ENCODE data around the gene GDPD5. TPM values are rescaled to one million over a fixed set of nuclear protein-coding genes. Genes with fewer than 3 reads are reported as not detected.

Gene GDPD5
- total and polyA plus RNA-seq, 2 donors (not counting 1 experiment from before 2014, with no cell fraction given), result 2.5 to 3.1 TPM

DNA sequence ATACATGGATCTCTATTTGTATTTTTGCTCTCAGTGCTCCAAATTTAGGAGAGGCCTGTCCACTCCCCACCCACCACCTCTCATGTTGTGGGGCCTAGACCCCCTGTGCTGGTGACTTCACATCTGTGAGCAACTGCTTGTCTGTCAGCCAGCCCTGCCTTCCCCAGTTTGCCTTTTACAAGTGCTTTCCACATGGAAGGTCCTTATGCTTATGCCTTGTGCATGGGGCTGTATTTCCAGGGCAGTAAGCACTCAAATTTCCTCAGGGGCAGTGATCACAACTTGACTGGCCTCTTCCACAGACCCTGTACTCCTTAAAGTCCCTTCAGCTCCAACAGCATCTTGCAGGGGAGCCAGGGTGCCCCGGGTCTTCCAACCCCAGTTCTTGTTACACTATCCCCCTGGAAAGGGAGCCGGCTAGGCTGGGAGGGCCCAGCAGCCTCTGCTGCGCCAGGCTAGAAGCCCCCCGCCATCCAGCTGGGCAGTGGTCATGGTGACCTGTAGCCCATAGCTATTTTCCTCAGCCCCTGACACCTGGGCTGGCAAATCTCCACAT is 29.9 kb downstream of the GDPD5 start:
- no peak for DNase-seq (ENCODE audit: low read depth in 2 of 2)
- Histone ChIP-seq H3K27me3 (ENCODE audit: control insufficient read depth, insufficient read depth, low read length) (no peaks in the 10 kb centered on the region), H3K27ac (ENCODE audit: insufficient read depth, low read length) (no peak overlapping the region), H3K9me3 (ENCODE audit: control insufficient read depth, insufficient read depth, low read depth, low read length) (no peaks in the 10 kb centered on the region), H3K79me2 (ENCODE audit: control insufficient read depth, insufficient read depth, low read length) (no peaks in the 10 kb centered on the region), H2AFZ (ENCODE audit: low read length) (no peak overlapping the region), H3K36me3 (ENCODE audit: control insufficient read depth, insufficient read depth, low read length) (no peaks in the 10 kb centered on the region), H4K20me1 (ENCODE audit: control insufficient read depth, extremely low read depth, insufficient read depth, low read length) (no peaks in the 10 kb centered on the region), H3K4me2 (ENCODE audit: extremely low read depth, insufficient read depth, low read length) (no peak overlapping the region), H3K4me1 (ENCODE audit: control insufficient read depth, extremely low read depth, insufficient read depth, low read length) (peaks cover 16% of the 10 kb centered on the region), H3K4me3 (replicated peaks in 1 of 4; ENCODE audit: control extremely low read depth in 1 of 4, insufficient read depth in 1 of 4, low read depth in 3 of 4, low read length in 4 of 4) (no peak overlapping the region), H3K9ac (ENCODE audit: insufficient read depth, low read length) (no peak overlapping the region)
- TF ChIP-seq EZH2 (IDR thresholded peaks at IDR 0.05; ENCODE audit: low read length, missing control alignments) (no peak), CTCF (conservative IDR thresholded peaks at IDR 0.05 in 1 of 2, IDR thresholded peaks at IDR 0.05 in 1 of 2; ENCODE audit: low read depth in 1 of 2, low read length in 2 of 2) (no peak)

- H3K9ac ChIP-seq (ENCODE audit: insufficient read depth, low read length), result no peak overlapping the region
- H3K4me3 ChIP-seq (replicated peaks in 1 of 4; ENCODE audit: control extremely low read depth in 1 of 4, insufficient read depth in 1 of 4, low read depth in 3 of 4, low read length in 4 of 4), result no peak overlapping the region
- H4K20me1 ChIP-seq (ENCODE audit: control insufficient read depth, extremely low read depth, insufficient read depth, low read length), result no peaks in the 10 kb centered on the region
- no peaks in the 10 kb centered on the region for H3K27me3 ChIP-seq (ENCODE audit: control insufficient read depth, insufficient read depth, low read length)
- no peak overlapping the region for H3K4me2 ChIP-seq (ENCODE audit: extremely low read depth, insufficient read depth, low read length)
- H3K27ac ChIP-seq (ENCODE audit: insufficient read depth, low read length), result no peak overlapping the region
- no peak overlapping the region for H2AFZ ChIP-seq (ENCODE audit: low read length)
- H3K79me2 ChIP-seq (ENCODE audit: control insufficient read depth, insufficient read depth, low read length), result no peaks in the 10 kb centered on the region
- H3K36me3 ChIP-seq (ENCODE audit: control insufficient read depth, insufficient read depth, low read length), result no peaks in the 10 kb centered on the region
- peaks cover 5% of the 10 kb centered on the region for H3K4me1 ChIP-seq (ENCODE audit: control insufficient read depth, extremely low read depth, insufficient read depth, low read length)
- no peak for DNase-seq (ENCODE audit: low read depth in 2 of 2)
- TF ChIP-seq CTCF (conservative IDR thresholded peaks at IDR 0.05 in 1 of 2, IDR thresholded peaks at IDR 0.05 in 1 of 2; ENCODE audit: low read depth in 1 of 2, low read length in 2 of 2) (no peak), EZH2 (IDR thresholded peaks at IDR 0.05; ENCODE audit: low read length, missing control alignments) (no peak)
- H3K9me3 ChIP-seq (ENCODE audit: control insufficient read depth, insufficient read depth, low read depth, low read length), result no peaks in the 10 kb centered on the region
Measured at GRCh38 chr11:75493626-75494025, 32.1 kb downstream of the GDPD5 start.

DNA sequence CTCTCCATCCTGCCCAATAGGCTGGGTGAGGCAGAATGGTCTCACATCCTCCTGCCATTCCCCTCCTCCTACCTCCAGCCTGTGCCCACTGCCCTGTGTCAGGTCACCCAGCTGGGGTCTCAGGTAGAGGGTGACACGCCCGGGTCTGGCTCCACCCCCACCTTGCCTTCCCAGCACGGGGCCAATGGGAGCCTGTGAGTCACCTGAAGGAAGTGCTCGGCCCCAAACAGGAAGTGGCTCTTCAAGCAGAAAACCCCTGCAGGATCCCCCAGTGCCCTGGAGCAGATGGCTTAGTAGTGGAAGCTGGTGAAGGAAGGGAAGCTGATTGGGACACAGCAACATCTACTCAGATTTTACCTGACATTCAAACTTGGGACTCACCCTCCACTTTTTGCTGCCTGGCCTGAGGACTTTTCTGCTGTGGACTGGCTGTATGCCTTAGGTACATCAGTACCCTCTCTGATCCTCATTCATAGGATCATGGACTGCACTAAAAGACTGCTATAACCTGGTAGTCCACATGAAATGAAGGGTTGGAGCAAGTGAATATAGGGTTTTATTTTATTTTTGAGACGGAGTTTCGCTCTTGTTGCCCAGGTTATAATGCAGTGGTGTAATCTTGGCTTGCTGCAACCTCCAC is 33.4 kb downstream of the GDPD5 start:
- no peaks in the 10 kb centered on the region for H3K36me3 ChIP-seq (ENCODE audit: control insufficient read depth, insufficient read depth, low read length)
- peaks cover 2% of the 10 kb centered on the region for H3K27me3 ChIP-seq (ENCODE audit: control insufficient read depth, insufficient read depth, low read length)

More for the DNA sequence above, 33.4 kb downstream of the GDPD5 start:
- H3K79me2 ChIP-seq (ENCODE audit: control insufficient read depth, insufficient read depth, low read length), result no peaks in the 10 kb centered on the region
- no peak overlapping the region for H2AFZ ChIP-seq (ENCODE audit: low read length)
- TF ChIP-seq EZH2 (IDR thresholded peaks at IDR 0.05; ENCODE audit: low read length, missing control alignments) (no peak), CTCF (conservative IDR thresholded peaks at IDR 0.05 in 1 of 2, IDR thresholded peaks at IDR 0.05 in 1 of 2; ENCODE audit: low read depth in 1 of 2, low read length in 2 of 2) (no peak)
- no peak overlapping the region for H3K27ac ChIP-seq (ENCODE audit: insufficient read depth, low read length)
- no peak overlapping the region for H3K9ac ChIP-seq (ENCODE audit: insufficient read depth, low read length)
- no peak overlapping the region for H3K4me2 ChIP-seq (ENCODE audit: extremely low read depth, insufficient read depth, low read length)
- H3K9me3 ChIP-seq (ENCODE audit: control insufficient read depth, insufficient read depth, low read depth, low read length), result no peaks in the 10 kb centered on the region
- no peaks in the 10 kb centered on the region for H4K20me1 ChIP-seq (ENCODE audit: control insufficient read depth, extremely low read depth, insufficient read depth, low read length)
- H3K4me3 ChIP-seq (replicated peaks in 1 of 4; ENCODE audit: control extremely low read depth in 1 of 4, insufficient read depth in 1 of 4, low read depth in 3 of 4, low read length in 4 of 4), result no peak overlapping the region
- H3K4me1 ChIP-seq (ENCODE audit: control insufficient read depth, extremely low read depth, insufficient read depth, low read length), result no peaks in the 10 kb centered on the region
- DNase-seq (ENCODE audit: low read depth in 2 of 2), result peak in 1 of 2 donors; percentile 18

Measured in fibroblast of lung (primary cell).